ENCODE data around the gene P2RX1.

DNA sequence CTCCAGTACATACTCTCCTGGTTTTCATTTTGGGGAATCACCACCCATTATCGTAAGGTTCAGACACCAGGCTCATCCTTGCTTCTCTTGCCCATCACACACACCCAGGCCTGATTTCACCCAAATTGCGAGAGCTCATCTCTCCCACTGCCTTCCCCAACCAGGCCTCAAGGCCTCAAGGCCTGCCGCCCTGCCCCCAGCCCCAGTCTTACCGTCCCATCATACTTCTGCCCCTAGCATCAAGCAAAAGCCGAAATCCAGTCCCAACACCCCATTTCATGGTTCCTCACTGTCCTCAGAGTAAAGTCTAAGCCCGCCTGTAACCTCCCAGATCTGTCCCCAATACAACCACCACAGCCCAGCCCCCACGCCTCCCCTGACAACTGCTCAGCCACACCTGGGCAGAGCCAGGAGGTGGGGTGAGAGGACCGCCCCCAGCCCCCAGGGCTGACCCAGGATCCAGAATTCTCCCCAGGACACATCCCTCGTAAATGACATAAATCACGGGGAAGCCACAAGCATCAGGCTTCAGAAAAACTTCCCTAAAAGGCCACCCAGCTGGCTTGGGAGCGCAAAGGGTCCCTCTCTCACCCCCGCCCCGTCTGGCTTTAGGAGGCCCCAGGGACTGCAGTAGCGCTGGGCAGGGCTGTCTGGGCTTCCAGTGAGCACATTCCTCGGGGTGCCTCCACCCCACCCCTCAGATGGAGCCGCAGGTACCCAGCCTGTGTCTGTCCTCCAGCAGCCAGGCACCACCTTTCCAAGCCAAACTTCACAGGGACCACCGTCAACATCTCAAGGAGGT, 9.6 kb upstream of the P2RX1 start:
- TF ChIP-seq CTCF (IDR thresholded peaks at IDR 0.05; ENCODE audit: insufficient read depth, low read length, poor library complexity, severe bottlenecking) (no peak), EZH2phosphoT487 (conservative IDR thresholded peaks at IDR 0.05; ENCODE audit: low read length) (no peak)
